Testis (tissue), 2 donors: ENCODE data around the gene IDNK.

Experiments
- POLR2A ChIP-seq: fragments of 450-650 bp; IDR thresholded peaks from one replicate; pipeline ENCODE4 v1.6.1; 2017; ENCODE audit warnings: antibody characterized with exemption, mild to moderate bottlenecking, moderate library complexity
- TF ChIP-seq, protein P1 (sequence below), 3 experiments: fragments of 450-650 bp in 2 of 3; fragments of 200-600 bp in 1 of 3; sonication (generic) in 1 of 3; IDR thresholded peaks; one replicate each; pipeline ENCODE4 v1.5.1; 2016 to 2019; ENCODE audit warnings: antibody characterized with exemption in 3 of 3, mild to moderate bottlenecking in 2 of 3, moderate library complexity in 1 of 3

DNA sequence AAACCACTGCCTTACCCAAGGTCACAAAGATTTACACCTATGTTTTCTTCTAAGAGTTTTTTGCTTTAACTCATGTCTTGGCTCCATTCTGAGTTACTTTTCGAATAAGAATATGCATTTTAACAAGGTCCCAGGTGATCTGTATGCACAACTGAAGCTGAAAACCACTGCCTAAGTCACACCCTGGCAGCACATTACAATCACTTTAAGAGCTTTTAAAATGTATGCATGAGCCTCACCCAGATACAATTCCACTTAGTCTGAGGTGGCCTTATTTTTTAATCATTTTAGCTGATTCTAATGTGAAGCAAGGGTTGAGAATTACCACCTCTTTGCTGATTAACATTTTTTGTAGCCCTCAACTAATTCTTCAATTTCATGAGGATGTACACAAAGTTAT is 29.5 kb downstream of the IDNK start:
- TF ChIP-seq, protein P1, sequence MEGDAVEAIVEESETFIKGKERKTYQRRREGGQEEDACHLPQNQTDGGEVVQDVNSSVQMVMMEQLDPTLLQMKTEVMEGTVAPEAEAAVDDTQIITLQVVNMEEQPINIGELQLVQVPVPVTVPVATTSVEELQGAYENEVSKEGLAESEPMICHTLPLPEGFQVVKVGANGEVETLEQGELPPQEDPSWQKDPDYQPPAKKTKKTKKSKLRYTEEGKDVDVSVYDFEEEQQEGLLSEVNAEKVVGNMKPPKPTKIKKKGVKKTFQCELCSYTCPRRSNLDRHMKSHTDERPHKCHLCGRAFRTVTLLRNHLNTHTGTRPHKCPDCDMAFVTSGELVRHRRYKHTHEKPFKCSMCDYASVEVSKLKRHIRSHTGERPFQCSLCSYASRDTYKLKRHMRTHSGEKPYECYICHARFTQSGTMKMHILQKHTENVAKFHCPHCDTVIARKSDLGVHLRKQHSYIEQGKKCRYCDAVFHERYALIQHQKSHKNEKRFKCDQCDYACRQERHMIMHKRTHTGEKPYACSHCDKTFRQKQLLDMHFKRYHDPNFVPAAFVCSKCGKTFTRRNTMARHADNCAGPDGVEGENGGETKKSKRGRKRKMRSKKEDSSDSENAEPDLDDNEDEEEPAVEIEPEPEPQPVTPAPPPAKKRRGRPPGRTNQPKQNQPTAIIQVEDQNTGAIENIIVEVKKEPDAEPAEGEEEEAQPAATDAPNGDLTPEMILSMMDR (IDR thresholded peaks at IDR 0.05) = no peak
- no peak for TF ChIP-seq POLR2A
